Measurements from ENCODE around the gene HMOX1. TPM values are rescaled to one million over a fixed set of nuclear protein-coding genes. Genes with fewer than 3 reads are reported as not detected.

The HMOX1 gene
- total and polyA plus RNA-seq, 2 of the 8 experiments (the other 6 are each of a cell fraction or from before 2014, with no cell fraction given): 25.0 to 41.6 TPM

DNA sequence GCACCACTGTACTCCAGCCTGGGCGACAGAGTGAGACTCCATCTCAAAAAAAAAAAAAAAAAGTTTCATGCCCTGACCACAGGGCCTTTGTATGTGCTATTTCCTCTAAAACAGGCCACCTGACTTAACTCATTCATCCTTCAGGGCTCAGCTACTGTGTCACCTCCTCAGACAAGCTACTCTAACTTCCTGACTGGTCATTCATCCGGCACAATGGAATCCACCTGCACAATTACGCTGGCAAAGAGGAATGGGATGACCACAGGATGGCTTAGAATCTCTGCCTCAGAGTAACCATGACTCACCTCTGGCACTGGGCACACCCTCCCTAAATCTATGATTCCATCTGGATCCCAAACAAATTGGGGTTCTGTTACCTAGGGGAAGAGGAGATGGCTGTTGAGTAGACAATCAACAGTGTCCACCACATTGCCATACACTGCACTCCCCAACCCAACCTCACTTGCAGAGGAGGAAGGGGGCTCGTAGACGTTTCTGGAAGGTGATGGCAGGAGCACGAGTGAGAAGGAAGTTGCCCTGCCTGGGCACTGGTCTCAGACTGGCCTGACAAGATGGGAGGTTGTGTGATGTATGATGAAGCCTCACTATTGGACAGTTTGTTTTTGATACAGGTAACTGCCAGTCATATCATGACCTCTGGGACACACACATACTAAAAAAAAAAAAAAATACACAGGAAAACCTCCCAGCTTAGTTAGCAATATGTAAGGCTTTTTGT lies 22.8 kb upstream of the HMOX1 start:
- Histone ChIP-seq H4K20me1 (replicated peaks in 1 of 2; ENCODE audit: control insufficient read depth in 1 of 2, insufficient read depth in 2 of 2, low read length in 2 of 2) (no peaks in the 10 kb centered on the region), H3K36me3 (ENCODE audit: control insufficient read depth in 2 of 4, insufficient read depth in 4 of 4, low read length in 3 of 4) (no peaks in the 10 kb centered on the region), H2BK20ac (ENCODE audit: low read length) (no peak overlapping the region), H3K27me3 (replicated peaks in 1 of 4; ENCODE audit: control insufficient read depth in 3 of 4, extremely low read depth in 1 of 4, insufficient read depth in 3 of 4, low read length in 3 of 4) (no peaks in the 10 kb centered on the region), H3K4me2 (ENCODE audit: insufficient read depth in 1 of 2, low read depth in 2 of 2, low read length in 2 of 2) (no peak overlapping the region), H2AK5ac (ENCODE audit: low read depth, low read length) (no peak overlapping the region), H3K9me3 (ENCODE audit: insufficient read depth in 2 of 2, low read depth in 1 of 2, low read length in 1 of 2) (no peaks in the 10 kb centered on the region), H2BK12ac (ENCODE audit: low read depth, low read length) (no peak overlapping the region), H3K18ac (ENCODE audit: extremely low read depth, low read length) (no peak overlapping the region), H3K4ac (replicated peaks; ENCODE audit: insufficient read length, low read depth, low read length) (no peak overlapping the region), H4K8ac (ENCODE audit: extremely low read depth, insufficient read depth, low read length) (no peak overlapping the region), H3K56ac (replicated peaks; ENCODE audit: insufficient read length, low read depth, low read length) (no peak overlapping the region), H4K91ac (replicated peaks; ENCODE audit: insufficient read length, low read length) (no peak overlapping the region), H3K27ac (ENCODE audit: low read depth, low read length) (no peak overlapping the region), H2BK120ac (replicated peaks; ENCODE audit: low read depth, low read length) (no peak overlapping the region), H3K79me1 (ENCODE audit: low read depth, low read length) (no peaks in the 10 kb centered on the region), H3K4me1 (replicated peaks in 1 of 4; ENCODE audit: control insufficient read depth in 3 of 4, insufficient read depth in 4 of 4, low read length in 3 of 4) (no peaks in the 10 kb centered on the region), H3K23ac (ENCODE audit: insufficient read length) (no peak overlapping the region), H2BK15ac (ENCODE audit: low read length) (0 out of 2 replicates have a peak overlapping the region, but pooled peaks have one; percentile 34), H2BK5ac (ENCODE audit: low read depth, low read length) (no peak overlapping the region), H2AFZ (ENCODE audit: low read length) (no peak overlapping the region), H3K9ac (replicated peaks in 1 of 4; ENCODE audit: extremely low read depth in 1 of 4, low read depth in 3 of 4, low read length in 3 of 4) (no peak overlapping the region), H3K4me3 (ENCODE audit: extremely low read depth in 1 of 4, insufficient read depth in 2 of 4, low read depth in 3 of 4, low read length in 4 of 4) (no peak overlapping the region), H3K23me2 (ENCODE audit: low read depth, low read length) (no peaks in the 10 kb centered on the region), H3K14ac (ENCODE audit: insufficient read length) (no peak overlapping the region), H4K5ac (ENCODE audit: insufficient read length, low read depth, low read length) (no peak overlapping the region), H3K79me2 (ENCODE audit: control insufficient read depth in 1 of 2, insufficient read depth in 2 of 2, low read length in 2 of 2) (no peaks in the 10 kb centered on the region)
- 89% methylated on average over 6 of the region's 6 CpGs; no CpG with 5 or more reads in 1 of the 2 experiments for WGBS, 2 experiments (ENCODE audit: extremely low coverage in 1 of 2, insufficient coverage in 1 of 2, insufficient read length in 1 of 2, insufficient replicate concordance in 2 of 2, low coverage in 1 of 2, low lambda C conversion rate in 2 of 2, missing lambda C conversion rate in 1 of 2)
- POLR2A ChIA-PET (ENCODE audit: partially characterized antibody): interaction anchor here (1.0 kb wide), 2 partner anchors 15 to 22 kb away, joined by 3 read pairs; no protein-coding TSS in a partner anchor
- DNase-seq (ENCODE audit: low read depth in 1 of 2, low spot score in 2 of 2) (no peak), FAIRE-seq (no peak)
- CTCF ChIA-PET (ENCODE audit: partially characterized antibody): interaction anchor here (1.5 to 1.7 kb wide), 4 partner anchors 8 to 53 kb away, joined by 3 to 7 read pairs (median 4); partner anchors contain the start of gene HMOX1
- no peak for TF ChIP-seq TEAD4 (IDR thresholded peaks at IDR 0.05; ENCODE audit: low read depth, low read length)
- no peak for TF ChIP-seq CEBPB (IDR thresholded peaks at IDR 0.05; ENCODE audit: low read depth, low read length)
- peak; percentile 40; the same call in 1 of the 2 replicates for TF ChIP-seq KDM1A (IDR thresholded peaks at IDR 0.05; ENCODE audit: borderline replicate concordance, low read length)
